K562 (cell line): ENCODE measurements around the gene GVQW3. TPM values are rescaled to one million over a fixed set of nuclear protein-coding genes. Genes with fewer than 3 reads are reported as not detected.

Source experiments
- ELF4 ChIP-seq: fragments of 450-650 bp; formaldehyde crosslinking; IDR thresholded peaks from 2 replicates; pipeline ENCODE4 v1.4.0; 2022; ENCODE audit warnings: missing genetic modification characterization
- GTF2A2 ChIP-seq: IDR thresholded peaks from 2 replicates; pipeline ENCODE4 v1.6.1; 2016; ENCODE audit warnings: mild to moderate bottlenecking, missing genetic modification characterization, missing compliant biosample characterization
- HDAC1 ChIP-seq, 2 experiments: fragments of 450-650 bp; IDR thresholded peaks; 2 replicates each; pipeline ENCODE4 v1.6.1; 2016 to 2017; ENCODE audit warnings: inconsistent platforms in 1 of 2, mild to moderate bottlenecking in 1 of 2, moderate library complexity in 1 of 2
- ILF3 ChIP-seq: fragments of 450-650 bp; IDR thresholded peaks from 2 replicates; pipeline ENCODE4 v1.6.1; 2018; ENCODE audit warnings: antibody characterized with exemption, mild to moderate bottlenecking, moderate library complexity, borderline replicate concordance
- LARP7 ChIP-seq: fragments of 450-650 bp; IDR thresholded peaks from 2 replicates; pipeline ENCODE4 v1.6.1; 2016
- LCOR ChIP-seq: sonication (generic); formaldehyde crosslinking; IDR thresholded peaks from 2 replicates; pipeline ENCODE4 v1.8.0; 2022; ENCODE audit warnings: mild to moderate bottlenecking, missing genetic modification reagents
- NCOA2 ChIP-seq, 2 experiments: fragments of 450-650 bp; IDR thresholded peaks; 2 replicates each; pipeline ENCODE4 v1.6.1; 2018; ENCODE audit warnings: mild to moderate bottlenecking in 2 of 2, moderate library complexity in 1 of 2; ENCODE audit not compliant: partially characterized antibody in 2 of 2
- NR3C1 ChIP-seq: sonication (generic); formaldehyde crosslinking; IDR thresholded peaks from 2 replicates; pipeline ENCODE4 v1.8.1; 2022; ENCODE audit warnings: missing genetic modification reagents
- PCBP1 ChIP-seq: fragments of 200-400 bp; formaldehyde crosslinking; IDR thresholded peaks from 2 replicates; pipeline ENCODE4 v1.6.1; 2018; ENCODE audit warnings: mild to moderate bottlenecking, low read depth, low read length; ENCODE audit not compliant: poor library complexity, severe bottlenecking
- POLR2A ChIP-seq: fragments of 450-650 bp; conservative IDR thresholded peaks from 2 replicates; pipeline ENCODE4 v1.6.1; 2016
- POLR2AphosphoS5 ChIP-seq: IDR thresholded peaks from 2 replicates; pipeline ENCODE4 v1.6.1; 2011; ENCODE audit warnings: mild to moderate bottlenecking, low read depth, low read length, moderate library complexity; ENCODE audit not compliant: control insufficient read depth, insufficient read depth
- SIN3A ChIP-seq, 2 experiments: fragments of 150-350 bp in 1 of 2; IDR thresholded peaks; 2 replicates each; pipeline ENCODE4 v1.6.1; 2011 to 2016; ENCODE audit warnings: borderline replicate concordance in 2 of 2, low read depth in 2 of 2, low read length in 2 of 2, mild to moderate bottlenecking in 2 of 2, moderate library complexity in 2 of 2; ENCODE audit not compliant: control insufficient read depth in 1 of 2
- SRSF1 ChIP-seq: fragments of 200-400 bp; formaldehyde crosslinking; IDR thresholded peaks from 2 replicates; pipeline ENCODE4 v1.6.1; 2017; ENCODE audit warnings: mild to moderate bottlenecking, low read depth, low read length, moderate library complexity
- ZNF586 ChIP-seq: fragments of 450-650 bp; formaldehyde crosslinking; conservative IDR thresholded peaks from 2 replicates; pipeline ENCODE4 v1.4.0; 2020; ENCODE audit warnings: mild to moderate bottlenecking, moderate library complexity
- polyA plus RNA-seq, 8 experiments: library from polyadenylated mRNA; depleted of rRNA in 4 of 8; stranded (reverse) in 5 of 8; unstranded in 3 of 8; fragments of >200 nt; fragmentation: Nextera tagmentation in 2 of 8; fragmentation: Illumina TruSeq in 1 of 8; extraction: Ambion mirVana in 2 of 8; extraction: Trizol in 1 of 8; gene quantifications; 2 replicates each; pipeline versions ENCODE4 v1.2.1 to v1.2.3, GENCODE V29; 2011 to 2014; ENCODE audit warnings: inconsistent platforms in 1 of 8, missing spikeins in 1 of 8
- total RNA-seq, 7 experiments: library from RNA; depleted of rRNA in 6 of 7; stranded (reverse); fragments of >200 nt in 6 of 7; fragmentation: Illumina TruSeq in 2 of 7; extraction: Trizol in 2 of 7; gene quantifications; 2 replicates each; pipeline versions ENCODE4 v1.2.1 to v1.2.3, GENCODE V29; 2011 to 2021; ENCODE audit warnings: low replicate concordance in 1 of 7
- TF ChIP-seq, protein P1 (sequence below): fragments of 250-450 bp; sonication (Bioruptor Pico); IDR thresholded peaks from 2 replicates; pipeline ENCODE4 v1.5.0; 2021
- TF ChIP-seq, protein P2 (sequence below): sonication (generic); IDR thresholded peaks from 2 replicates; pipeline ENCODE4 v1.6.1; 2016
- TF ChIP-seq, protein P3 (sequence below), 2 experiments: fragments of 450-650 bp in 1 of 2; sonication (generic) in 1 of 2; formaldehyde crosslinking in 1 of 2; IDR thresholded peaks in 1 of 2; conservative IDR thresholded peaks in 1 of 2; 2 replicates each; pipeline versions ENCODE4 v1.6.1 to v1.8.1; 2016 to 2023; ENCODE audit warnings: mild to moderate bottlenecking in 2 of 2, moderate library complexity in 2 of 2, inconsistent platforms in 1 of 2, missing genetic modification reagents in 1 of 2
- TF ChIP-seq, protein P4 (sequence below): fragments of 450-650 bp; IDR thresholded peaks from 2 replicates; pipeline ENCODE4 v1.6.1; 2017; ENCODE audit warnings: antibody characterized with exemption, mild to moderate bottlenecking

Gene GVQW3
- total and polyA plus RNA-seq, 9 of the 15 experiments (the other 6 are each of a cell fraction or from before 2014, with no cell fraction given) = 0.66 to 5.7 (median 2.1) TPM

DNA sequence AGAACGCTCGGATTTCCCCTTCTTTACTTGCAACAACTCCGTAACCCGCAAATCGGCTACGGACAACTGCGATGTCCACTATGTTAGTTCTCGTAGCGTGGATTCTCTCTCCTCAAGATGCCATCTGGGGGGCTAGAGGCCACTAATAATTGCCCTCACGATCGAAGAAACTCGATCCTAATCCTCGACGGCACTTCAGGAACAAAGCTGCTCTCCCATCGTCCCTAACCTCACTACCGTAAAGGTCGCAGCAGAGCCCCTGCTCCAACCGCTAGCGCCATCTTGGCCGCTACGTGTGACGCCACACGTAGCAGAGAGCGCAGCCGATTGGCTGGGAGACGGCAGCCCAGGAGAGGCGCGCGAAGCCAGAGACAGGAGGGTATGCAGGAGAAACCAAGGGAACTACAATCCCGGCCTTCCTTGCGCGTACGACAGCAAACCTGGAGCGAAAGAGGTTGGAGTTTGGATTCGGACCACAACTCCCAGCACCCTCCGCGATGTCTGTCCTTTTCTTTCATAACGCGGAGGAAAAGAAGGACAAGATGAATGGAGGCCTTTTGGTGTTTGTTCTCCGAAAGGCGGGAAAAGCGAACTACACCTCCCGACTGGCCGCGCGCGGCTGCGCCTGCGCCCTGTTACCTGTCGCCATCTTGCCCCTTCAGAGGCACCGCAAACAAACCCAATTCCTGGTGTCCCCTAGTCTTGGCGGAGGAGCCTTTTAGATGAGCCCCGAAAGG, 63.4 kb downstream of the GVQW3 start, which contains the start of gene EMSY (continued):
- TF ChIP-seq, protein P1, sequence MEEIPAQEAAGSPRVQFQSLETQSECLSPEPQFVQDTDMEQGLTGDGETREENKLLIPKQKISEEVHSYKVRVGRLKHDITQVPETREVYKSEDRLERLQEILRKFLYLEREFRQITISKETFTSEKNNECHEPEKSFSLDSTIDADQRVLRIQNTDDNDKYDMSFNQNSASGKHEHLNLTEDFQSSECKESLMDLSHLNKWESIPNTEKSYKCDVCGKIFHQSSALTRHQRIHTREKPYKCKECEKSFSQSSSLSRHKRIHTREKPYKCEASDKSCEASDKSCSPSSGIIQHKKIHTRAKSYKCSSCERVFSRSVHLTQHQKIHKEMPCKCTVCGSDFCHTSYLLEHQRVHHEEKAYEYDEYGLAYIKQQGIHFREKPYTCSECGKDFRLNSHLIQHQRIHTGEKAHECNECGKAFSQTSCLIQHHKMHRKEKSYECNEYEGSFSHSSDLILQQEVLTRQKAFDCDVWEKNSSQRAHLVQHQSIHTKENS (CRISPR knock-in tag) = no peak
- peak in 1 of 2 experiments; percentile 63; a peak in 2 of 4 replicates for TF ChIP-seq HDAC1 (IDR thresholded peaks at IDR 0.05)
- TF ChIP-seq, protein P2, sequence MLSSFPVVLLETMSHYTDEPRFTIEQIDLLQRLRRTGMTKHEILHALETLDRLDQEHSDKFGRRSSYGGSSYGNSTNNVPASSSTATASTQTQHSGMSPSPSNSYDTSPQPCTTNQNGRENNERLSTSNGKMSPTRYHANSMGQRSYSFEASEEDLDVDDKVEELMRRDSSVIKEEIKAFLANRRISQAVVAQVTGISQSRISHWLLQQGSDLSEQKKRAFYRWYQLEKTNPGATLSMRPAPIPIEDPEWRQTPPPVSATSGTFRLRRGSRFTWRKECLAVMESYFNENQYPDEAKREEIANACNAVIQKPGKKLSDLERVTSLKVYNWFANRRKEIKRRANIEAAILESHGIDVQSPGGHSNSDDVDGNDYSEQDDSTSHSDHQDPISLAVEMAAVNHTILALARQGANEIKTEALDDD = no peak
- no peak for TF ChIP-seq LARP7
- TF ChIP-seq POLR2A = peak; percentile 99
- no peak for TF ChIP-seq GTF2A2 (tag)
- TF ChIP-seq, protein P3, sequence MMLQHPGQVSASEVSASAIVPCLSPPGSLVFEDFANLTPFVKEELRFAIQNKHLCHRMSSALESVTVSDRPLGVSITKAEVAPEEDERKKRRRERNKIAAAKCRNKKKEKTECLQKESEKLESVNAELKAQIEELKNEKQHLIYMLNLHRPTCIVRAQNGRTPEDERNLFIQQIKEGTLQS (IDR thresholded peaks at IDR 0.05) = no peak
- TF ChIP-seq, protein P3 (CRISPR knock-in tag; conservative IDR thresholded peaks at IDR 0.05) = peak; percentile 43; the same call in 1 of the 2 replicates
- TF ChIP-seq LCOR (CRISPR knock-in tag) = peak; percentile 48; the same call in 1 of the 2 replicates
- TF ChIP-seq NCOA2 (IDR thresholded peaks at IDR 0.05; ENCODE audit: partially characterized antibody in 2 of 2) = no peak
- no peak for TF ChIP-seq ELF4 (CRISPR knock-in tag)
- no peak for TF ChIP-seq PCBP1
- TF ChIP-seq POLR2AphosphoS5 = peak; percentile 97
- no peak for TF ChIP-seq ILF3
- no peak for TF ChIP-seq ZNF586 (CRISPR knock-in tag)
- TF ChIP-seq, protein P4, sequence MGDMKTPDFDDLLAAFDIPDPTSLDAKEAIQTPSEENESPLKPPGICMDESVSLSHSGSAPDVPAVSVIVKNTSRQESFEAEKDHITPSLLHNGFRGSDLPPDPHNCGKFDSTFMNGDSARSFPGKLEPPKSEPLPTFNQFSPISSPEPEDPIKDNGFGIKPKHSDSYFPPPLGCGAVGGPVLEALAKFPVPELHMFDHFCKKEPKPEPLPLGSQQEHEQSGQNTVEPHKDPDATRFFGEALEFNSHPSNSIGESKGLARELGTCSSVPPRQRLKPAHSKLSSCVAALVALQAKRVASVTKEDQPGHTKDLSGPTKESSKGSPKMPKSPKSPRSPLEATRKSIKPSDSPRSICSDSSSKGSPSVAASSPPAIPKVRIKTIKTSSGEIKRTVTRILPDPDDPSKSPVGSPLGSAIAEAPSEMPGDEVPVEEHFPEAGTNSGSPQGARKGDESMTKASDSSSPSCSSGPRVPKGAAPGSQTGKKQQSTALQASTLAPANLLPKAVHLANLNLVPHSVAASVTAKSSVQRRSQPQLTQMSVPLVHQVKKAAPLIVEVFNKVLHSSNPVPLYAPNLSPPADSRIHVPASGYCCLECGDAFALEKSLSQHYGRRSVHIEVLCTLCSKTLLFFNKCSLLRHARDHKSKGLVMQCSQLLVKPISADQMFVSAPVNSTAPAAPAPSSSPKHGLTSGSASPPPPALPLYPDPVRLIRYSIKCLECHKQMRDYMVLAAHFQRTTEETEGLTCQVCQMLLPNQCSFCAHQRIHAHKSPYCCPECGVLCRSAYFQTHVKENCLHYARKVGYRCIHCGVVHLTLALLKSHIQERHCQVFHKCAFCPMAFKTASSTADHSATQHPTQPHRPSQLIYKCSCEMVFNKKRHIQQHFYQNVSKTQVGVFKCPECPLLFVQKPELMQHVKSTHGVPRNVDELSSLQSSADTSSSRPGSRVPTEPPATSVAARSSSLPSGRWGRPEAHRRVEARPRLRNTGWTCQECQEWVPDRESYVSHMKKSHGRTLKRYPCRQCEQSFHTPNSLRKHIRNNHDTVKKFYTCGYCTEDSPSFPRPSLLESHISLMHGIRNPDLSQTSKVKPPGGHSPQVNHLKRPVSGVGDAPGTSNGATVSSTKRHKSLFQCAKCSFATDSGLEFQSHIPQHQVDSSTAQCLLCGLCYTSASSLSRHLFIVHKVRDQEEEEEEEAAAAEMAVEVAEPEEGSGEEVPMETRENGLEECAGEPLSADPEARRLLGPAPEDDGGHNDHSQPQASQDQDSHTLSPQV = peak; percentile 13; the same call in 1 of the 2 replicates
- TF ChIP-seq SIN3A (IDR thresholded peaks at IDR 0.05; ENCODE audit: borderline replicate concordance in 2 of 2, control insufficient read depth in 1 of 2, low read depth in 2 of 2, low read length in 2 of 2) = peak in 1 of 2 experiments; percentile 54; a peak in 1 of 4 replicates
- TF ChIP-seq NR3C1 (CRISPR knock-in tag) = no peak
- no peak for TF ChIP-seq SRSF1
